Hematopoietic multipotent progenitor cell (in vitro differentiated cells): ENCODE measurements around the gene CHP2. TPM values are rescaled to one million over a fixed set of nuclear protein-coding genes. Genes with fewer than 3 reads are reported as not detected.

Experiments
- DNase-seq, 3 donors: peaks; one replicate each; pipeline ENCODE4 v3.0.0-alpha.2; 2011 to 2015; ENCODE audit warnings: low read depth in 2 of 3, low spot score in 2 of 3
- total RNA-seq: library from RNA; depleted of rRNA; stranded (reverse); fragments of >200 nt; gene quantifications from one replicate; pipeline ENCODE4 v1.2.3, GENCODE V29; 2012

CHP2 gene
- total RNA-seq, 1 donor = not detected

GRCh38 chr16:23803591-23804123 lies 48.8 kb downstream of the CHP2 start:
- DNase-seq = peak in 2 of 3 donors; percentile 51 to 65

- DNase-seq = peak in 1 of 3 donors; percentile 52
These were observed 52.2 kb downstream of the CHP2 start for GRCh38 chr16:23807028-23807427.

Other genes with a start within 250 kb of the CHP2 start
- gene GGA2, start 244.5 kb upstream of the CHP2 start, total RNA-seq = 18.9 TPM
- gene EARS2, start 197.7 kb upstream of the CHP2 start, total RNA-seq = 35.8 TPM
- gene UBFD1, start 197.3 kb upstream of the CHP2 start, total RNA-seq = 44.2 TPM
- gene NDUFAB1, start 158.7 kb upstream of the CHP2 start, total RNA-seq = 84.6 TPM
- 5.1 TPM for gene PALB2, start 113.7 kb upstream of the CHP2 start, total RNA-seq
- 37.4 TPM for gene DCTN5, start 113.6 kb upstream of the CHP2 start, total RNA-seq
- gene PLK1, start 76.1 kb upstream of the CHP2 start, total RNA-seq = 3.0 TPM
- 0.54 TPM for gene ERN2, start 41.8 kb upstream of the CHP2 start, total RNA-seq
- 71.6 TPM for gene PRKCB, start 81.0 kb downstream of the CHP2 start, total RNA-seq